ENCODE measurements around the gene DCLK1.

DNA sequence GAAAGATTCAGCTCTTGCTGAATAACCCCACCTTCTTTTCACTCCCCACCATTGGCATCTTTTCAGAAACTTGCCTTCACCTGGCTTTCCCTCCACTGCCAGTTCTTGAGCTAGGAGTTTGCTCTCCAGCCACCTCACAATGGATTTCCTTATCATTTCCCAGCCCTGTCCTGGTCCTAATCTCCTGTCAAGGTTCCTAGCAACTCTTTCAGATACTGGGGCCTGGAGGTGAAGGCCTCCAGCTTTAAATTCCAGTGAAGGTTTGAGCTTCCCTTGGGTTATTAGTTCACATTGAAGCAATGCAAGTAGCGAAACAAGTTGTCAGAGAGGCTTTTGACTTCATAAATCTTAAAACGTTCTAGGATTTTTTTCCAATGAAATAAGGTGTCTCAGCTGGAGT lies 333.9 kb downstream of the DCLK1 start:
- TF ChIP-seq SIN3A (IDR thresholded peaks at IDR 0.05; ENCODE audit: borderline replicate concordance, insufficient read depth, low read length) (no peak), POLR2AphosphoS5 (IDR thresholded peaks at IDR 0.05; ENCODE audit: low read depth, low read length) (no peak)
- TF ChIP-seq, protein P1, sequence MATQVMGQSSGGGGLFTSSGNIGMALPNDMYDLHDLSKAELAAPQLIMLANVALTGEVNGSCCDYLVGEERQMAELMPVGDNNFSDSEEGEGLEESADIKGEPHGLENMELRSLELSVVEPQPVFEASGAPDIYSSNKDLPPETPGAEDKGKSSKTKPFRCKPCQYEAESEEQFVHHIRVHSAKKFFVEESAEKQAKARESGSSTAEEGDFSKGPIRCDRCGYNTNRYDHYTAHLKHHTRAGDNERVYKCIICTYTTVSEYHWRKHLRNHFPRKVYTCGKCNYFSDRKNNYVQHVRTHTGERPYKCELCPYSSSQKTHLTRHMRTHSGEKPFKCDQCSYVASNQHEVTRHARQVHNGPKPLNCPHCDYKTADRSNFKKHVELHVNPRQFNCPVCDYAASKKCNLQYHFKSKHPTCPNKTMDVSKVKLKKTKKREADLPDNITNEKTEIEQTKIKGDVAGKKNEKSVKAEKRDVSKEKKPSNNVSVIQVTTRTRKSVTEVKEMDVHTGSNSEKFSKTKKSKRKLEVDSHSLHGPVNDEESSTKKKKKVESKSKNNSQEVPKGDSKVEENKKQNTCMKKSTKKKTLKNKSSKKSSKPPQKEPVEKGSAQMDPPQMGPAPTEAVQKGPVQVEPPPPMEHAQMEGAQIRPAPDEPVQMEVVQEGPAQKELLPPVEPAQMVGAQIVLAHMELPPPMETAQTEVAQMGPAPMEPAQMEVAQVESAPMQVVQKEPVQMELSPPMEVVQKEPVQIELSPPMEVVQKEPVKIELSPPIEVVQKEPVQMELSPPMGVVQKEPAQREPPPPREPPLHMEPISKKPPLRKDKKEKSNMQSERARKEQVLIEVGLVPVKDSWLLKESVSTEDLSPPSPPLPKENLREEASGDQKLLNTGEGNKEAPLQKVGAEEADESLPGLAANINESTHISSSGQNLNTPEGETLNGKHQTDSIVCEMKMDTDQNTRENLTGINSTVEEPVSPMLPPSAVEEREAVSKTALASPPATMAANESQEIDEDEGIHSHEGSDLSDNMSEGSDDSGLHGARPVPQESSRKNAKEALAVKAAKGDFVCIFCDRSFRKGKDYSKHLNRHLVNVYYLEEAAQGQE (IDR thresholded peaks at IDR 0.05; ENCODE audit: insufficient read depth in 1 of 2, low read depth in 2 of 2, low read length in 2 of 2): no peak
